NCI-H345 (cell line): Measurements from ENCODE around the gene TMEM115.

Experiments used
- DNase-seq: peaks from one replicate; lab custom pipeline; 2025; lab: John Stamatoyannopoulos, UW

Gene TMEM115

DNA sequence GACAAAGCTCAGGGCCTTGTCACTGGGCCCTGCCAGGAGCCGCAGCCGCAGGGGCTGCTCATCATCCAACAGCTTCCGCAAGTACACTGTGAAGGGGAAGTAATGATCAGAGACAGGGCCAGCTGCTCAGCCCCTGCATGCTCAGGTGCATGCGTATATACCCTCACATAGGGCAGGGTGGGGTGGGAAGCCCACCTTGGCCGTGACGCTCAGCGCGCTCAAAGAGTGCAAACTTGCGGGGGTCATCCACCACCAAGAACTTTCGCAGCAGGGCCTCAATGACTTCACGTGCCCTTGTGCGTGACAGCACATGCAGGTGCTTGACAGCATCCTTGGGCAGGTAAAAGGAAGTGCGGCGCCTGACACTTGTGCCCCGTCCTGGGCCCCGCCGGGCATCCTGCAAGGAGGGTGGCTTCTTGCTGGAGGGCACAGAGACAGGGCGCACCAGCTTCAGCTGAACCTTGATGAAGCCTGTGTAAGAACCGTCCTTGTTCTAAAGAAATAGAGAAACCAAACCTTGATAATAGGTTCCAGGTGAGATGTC is 27.9 kb downstream of the TMEM115 start:
- no peak for DNase-seq

DNA sequence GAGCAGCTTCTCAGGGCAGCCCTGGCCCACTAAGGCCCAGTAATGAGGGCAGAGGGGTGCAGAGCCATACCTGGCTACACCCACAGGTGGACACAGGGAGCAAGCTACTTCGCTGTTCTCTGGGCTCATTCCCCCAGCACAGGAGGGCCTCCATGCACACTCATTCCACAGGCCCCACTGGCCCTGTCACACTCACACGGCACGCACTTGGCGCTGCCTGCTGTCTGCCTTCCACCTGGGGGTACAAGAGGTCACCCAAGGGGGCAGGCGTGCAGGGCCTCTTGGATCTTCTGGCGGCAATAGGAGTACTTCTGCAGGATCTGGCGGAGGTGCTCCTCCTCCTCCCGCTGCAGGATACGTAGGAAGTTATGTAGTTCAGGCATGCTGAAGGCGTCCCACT is 29.0 kb downstream of the TMEM115 start:
- no peak for DNase-seq

DNA sequence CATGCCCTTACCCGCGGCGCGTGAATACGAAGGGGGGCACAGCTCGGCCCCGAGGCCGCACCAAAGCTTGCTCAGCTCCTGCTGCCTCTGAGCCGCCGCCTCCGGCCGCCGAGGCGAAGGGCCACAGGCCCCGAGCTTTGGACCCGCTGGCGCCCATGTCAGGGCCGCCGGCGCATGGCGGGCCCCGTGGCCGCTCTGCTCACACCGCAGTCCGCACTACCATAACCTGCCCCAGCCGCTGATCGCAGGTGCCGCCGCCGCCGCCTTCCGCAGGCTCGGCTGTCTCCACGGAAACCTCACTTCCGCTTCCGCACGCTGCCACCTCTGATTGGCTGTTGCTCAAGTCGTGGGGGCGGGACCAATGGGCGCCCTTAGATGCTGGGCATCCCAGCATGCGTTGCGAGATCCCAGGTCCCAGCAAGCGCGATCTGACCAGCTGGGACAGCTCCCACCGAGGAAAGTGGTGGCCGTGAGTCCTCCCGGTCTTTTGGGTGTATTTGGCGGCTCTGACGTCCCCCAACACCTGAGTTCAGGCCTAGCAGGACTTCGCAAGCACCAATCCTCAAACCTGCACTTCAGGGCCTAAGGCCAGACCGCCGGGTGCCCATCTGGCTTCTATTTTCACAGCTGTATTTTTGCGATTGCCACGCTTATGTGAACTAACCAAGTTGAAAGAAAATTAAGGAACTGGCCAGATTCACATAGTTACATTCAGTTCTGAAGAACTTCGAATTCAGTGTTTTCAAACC is 31.2 kb downstream of the TMEM115 start, which contains the start of gene TUSC2:
TUSC2 (minus strand) TSS at position 281 of the 749 bp plus-strand sequence; CDS start at position 157, 124 bp downstream.
- DNase-seq = peak; percentile 92

DNA sequence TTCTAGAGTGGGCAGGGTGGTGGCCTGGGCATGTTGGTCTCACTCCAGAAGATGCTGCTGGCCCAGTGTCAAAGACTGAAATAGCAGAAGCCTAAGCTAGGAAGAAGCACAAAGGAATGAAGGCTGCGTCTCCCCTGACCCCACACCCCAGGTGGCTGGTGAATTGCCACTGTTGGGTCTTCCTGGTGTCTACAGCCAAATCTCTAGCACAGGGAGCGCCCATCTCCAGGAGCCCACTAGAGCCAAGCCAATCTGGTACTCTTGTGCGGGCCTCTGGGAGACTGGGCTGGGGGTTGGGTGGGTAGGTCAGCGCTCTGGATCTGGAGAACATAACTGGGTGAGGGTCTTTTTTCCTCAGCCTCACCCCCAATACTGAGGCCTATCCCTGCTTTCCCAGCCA is 32.2 kb downstream of the TMEM115 start:
- no peak for DNase-seq

DNA sequence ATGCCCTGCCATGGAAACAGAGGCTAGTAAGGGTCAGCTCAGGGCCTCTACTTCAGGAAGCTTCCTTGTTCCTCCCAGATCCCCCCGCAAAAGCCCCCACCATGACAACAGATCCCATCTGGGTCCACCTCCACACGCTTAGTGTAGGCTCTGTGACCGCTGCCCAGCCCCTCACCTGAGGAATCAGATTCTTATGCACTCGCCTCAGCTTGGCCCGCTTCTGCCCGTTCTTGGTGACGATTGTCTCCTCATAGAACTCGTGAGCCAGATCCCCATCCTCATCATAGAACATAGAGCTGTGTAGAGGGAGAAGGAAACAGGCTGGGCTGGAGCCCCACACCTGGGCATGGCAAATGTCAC is 33.2 kb downstream of the TMEM115 start:
- no peak for DNase-seq

DNA sequence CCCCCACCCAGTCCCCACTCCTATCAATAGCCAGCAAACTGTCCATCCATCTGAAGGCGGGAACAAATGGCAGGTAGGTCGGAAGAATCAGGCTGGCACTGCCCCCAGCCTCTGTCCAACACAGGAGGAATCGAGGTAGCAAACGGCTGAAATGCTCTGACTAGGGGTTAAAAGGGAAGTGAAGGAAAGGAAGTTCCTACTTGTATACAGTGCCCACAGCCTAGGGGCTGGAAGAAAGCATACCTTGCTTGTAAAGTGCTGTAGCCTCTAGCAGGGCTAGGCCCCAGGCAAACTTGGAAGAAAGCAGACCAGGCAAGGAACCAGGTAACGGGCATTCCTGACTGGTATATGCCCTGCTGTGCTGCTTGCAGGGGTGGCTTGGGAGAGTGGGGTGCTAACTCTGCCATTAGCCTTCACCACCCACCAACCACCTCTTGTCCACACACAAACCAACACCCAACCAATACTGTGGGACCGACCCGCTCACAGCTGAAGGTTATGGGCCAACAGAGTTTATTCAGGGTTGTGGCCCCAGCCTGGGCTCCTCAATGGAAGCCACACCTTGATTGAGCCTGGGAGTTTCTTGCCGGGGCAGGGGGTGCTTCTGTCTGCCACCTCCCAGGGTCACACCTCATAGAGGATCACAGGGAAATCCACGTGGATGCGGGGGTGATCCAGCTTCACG is 33.7 kb downstream of the TMEM115 start:
- no peak for DNase-seq

DNA sequence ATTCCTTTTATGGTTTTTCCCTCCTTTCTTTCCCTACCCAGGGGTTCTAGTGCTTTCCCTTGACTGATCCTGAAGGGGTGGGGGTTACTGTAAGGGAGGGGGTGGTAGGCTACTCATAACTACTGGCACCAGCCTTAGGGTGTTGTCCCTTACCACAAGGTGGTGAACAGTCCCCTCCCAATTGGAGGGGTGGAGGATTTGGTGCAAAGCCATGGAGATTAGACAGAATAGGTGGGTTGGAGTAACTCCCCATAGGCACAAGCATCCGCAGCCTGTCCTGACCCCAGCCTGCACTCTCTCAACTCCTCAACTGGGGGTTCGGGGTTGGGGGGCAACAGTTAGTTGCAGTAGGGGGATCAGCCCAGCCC is 34.2 kb downstream of the TMEM115 start:
- DNase-seq = no peak

DNA sequence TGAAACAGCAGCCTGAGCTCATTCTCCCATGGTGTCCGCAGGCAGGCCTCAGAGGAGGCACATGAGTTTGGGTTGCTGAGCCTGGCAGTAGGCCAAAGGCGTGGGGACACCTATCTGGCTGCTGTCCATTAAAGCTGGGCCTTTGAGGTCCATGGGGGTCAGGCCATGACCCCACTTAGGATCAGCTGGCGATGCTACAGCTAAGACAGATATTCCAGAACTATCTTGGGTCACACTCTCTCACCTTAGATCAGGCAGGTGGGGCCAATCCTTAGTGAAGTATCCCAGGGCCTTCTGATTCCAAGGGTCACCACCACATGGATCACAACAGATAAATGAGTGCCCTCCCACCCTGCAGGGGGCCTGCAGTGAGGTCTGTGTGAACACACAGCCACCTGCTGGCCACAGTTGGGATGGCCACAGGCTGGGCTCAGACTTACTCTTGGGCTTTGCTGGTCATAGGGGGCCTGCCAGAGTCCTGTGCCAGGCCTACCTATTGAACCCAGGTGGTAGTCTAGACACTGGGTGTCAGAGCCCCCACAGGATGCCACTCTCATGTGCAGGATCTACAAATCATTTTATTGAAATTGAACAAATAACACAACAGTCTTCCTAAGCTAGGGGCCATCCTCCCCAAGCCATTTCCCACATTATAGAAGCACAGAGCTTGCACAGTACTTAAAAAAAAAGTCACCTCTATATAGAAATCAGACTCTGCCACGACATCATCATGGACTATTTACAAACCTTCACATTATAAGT is 34.8 kb downstream of the TMEM115 start:
- peak; percentile 45 for DNase-seq

DNA sequence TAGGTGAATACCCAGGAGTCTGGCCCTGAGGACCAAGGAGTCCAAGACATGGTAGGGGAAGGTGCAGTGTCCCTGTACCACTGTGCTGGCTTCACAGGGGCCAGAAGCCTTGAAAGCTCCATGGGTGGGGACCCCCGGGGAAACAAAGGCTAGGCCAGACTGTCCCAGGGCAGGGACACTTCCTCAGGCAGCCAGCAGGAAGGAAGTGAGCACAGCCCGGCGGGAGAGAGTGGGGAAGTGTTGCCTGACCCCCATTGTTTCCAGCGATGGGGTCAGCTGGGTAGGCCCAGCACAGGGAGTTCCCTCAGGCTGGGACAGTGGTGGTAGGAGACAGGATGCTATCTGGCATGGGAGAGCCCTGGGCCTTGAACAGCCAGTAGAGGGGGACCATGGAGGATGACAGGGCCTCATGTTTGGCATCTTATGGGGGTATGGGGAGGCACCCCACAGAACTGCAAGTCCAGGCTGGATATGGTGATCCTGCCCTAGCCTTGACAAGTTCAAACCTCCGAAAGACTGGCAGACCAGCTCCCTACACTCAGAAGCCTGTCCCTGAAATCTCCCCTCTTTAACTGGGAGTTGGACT is 35.6 kb downstream of the TMEM115 start:
- no peak for DNase-seq

DNA sequence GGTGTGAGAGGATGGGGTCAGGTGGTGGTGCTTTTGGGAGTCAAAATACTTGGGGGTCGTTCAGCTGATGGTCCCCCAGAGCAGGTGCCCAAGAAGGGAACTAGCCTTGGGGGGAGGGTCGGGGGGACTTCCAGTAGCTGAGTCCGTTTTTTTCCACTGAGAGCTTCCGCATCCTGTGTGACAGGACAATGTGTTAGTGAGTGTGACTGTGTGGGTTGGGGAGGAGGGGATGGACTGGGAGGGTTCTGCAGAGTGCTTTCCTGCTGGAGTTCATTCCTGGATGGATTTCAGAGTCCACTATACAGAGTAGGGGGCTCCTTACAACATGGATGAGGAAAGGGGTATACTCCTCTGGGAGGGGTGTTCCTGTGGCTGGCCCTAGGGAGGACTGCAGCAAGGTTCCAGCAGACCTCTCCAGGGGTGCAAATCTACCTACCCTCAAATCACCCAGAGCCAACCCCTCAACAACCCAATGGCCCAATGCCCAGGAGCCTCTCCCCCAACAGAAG is 36.2 kb downstream of the TMEM115 start:
- DNase-seq = no peak

DNA sequence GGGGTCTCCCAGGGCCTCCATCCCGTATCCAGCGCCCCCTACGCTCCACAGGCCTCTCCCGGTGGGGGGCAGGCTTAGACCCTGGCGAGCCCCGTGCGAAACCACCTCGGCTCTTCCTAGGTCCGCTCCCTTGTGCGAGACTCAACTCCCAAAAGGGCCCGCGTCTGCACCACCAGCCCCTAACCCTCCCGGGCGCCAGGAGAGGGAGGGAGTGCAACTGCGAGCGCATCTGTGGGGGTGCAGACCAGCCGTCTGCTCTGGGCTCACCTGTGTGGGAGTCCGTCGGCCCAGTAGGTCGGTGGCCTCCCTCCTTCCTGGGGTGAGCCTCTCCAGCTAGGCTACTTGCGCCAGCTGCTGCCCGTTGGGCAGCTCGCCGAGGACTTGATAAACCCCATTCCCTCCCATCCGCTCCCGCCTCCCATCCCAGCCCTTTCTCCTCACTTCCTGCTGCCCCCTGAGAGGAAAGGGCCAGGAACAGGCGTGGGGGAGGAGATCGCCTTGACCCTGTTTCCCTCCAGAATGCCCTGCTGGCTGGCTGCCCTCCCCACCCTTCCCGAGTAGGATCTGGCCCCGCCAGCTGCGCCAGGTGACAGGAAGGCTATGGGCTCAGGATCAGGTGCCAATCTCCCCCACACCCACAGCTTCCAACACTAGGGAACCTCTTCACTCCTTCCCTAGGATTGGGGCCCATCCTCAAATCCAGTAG is 36.8 kb downstream of the TMEM115 start, which contains the start of gene HYAL2:
HYAL2 (minus strand) TSS at position 360 of the 706 bp plus-strand sequence. CDS start 2,256 bp downstream, outside the sequence.
- no peak for DNase-seq

DNA sequence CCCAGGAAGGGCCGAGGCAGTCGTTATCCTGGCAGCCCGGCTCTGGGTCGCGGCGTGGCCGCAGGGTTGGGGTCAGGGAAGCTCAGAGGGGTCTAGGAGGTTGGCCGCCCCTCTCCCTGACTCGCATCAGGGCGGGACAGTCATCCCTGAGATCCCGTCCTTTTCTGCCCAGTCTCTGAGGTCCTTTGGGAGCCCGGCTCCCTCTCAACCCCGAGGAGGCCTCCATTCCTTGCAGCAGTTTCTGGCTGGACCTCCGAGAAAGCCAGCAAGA is 37.3 kb downstream of the TMEM115 start:
- no peak for DNase-seq

DNA sequence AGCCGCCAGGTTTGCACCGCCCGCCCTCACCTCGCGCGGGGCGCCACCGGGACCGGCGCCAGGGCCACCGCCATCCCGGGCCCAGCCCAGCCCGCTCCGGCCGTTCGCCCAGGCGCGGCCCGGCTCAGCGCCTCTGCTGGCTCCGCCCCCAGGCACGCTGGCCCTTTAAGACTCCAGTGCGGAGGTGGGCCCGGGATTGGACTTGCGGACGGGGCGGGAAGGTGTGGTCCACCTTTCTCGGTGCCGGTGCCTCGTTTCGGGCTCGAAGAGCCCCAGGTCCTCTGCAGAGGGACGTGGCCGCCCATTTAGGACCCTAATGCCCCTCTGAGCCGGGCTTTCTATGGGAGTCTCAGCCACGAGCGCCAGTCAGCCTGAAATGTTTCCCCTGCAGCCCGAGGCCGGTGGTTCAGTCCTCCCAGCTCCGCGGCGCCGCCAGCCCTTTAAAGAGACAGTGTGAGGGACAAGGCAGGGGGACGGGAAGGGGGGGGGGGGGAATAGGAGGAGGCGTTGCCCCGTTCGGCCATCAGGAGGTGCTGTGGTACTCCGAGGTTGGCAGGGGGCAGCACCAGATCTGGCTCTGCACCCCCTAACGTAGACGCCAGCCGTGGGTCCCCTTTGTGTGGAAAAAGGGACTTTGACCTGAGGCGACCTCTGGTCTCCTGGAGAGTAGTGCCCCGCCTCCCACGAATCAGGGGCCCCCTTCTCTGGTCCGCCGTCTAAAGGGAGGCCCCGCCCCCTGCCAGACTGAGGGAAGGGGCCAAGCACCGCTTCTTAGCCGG is 37.8 kb downstream of the TMEM115 start:
- DNase-seq = peak; percentile 77

DNA sequence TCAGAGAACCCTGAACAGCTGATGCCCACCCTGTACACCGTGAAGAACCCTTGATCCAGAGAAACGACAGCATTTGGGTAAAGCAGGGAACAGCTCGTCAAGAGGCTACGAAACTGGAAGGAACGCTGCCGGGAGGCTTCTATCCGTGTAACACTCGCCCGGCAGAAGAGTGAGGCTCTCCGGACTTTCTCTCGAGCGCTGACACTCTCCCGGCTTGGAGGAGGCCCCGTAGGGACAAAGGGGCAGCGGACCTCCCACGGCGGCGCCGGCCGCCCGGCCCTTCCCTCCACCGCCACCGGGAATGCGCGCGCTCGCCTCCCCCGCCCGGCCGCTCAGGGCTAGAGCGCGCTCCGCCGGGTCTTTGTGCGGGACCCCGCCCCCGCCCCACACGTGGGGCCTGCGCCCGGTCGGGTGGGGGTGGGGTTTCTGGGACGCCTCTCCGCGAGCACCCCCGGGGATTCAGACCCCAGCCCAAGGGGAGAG is 38.4 kb downstream of the TMEM115 start:
- peak; percentile 77 for DNase-seq

DNA sequence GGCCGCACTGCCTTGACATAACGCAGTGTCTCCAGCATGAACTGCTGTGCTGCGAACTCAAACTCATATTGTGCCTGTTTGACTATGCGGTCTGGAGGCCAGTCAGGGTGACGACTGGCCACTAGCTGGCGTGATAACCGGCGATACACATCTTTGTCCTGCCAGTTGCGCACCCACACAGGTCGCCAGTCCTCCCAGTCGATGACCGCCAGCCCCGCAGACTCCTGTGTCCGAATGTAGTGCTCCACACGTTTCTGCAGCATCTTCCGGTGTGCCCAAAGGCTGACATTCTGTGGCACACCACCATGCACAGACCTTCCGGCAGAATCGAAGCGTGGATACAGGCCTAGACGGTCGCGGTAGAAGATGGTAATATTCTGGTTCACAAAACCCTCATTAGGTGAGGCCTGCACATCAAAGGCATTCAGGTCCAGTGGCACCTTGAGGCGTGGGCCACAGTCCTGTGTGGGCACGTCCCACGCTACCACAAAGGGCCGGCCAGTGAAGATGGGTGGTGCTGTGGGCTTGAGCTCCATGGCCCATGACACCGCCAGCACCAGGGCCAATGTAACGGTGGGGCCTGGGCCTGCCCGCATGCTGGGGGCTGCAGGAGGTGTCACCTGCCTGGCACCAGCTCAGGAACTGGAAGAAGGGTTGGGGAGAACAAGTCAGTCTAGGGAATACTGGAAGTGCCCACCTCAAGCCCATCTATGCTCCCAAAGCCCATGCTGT is 39.3 kb downstream of the TMEM115 start:
- DNase-seq = no peak

DNA sequence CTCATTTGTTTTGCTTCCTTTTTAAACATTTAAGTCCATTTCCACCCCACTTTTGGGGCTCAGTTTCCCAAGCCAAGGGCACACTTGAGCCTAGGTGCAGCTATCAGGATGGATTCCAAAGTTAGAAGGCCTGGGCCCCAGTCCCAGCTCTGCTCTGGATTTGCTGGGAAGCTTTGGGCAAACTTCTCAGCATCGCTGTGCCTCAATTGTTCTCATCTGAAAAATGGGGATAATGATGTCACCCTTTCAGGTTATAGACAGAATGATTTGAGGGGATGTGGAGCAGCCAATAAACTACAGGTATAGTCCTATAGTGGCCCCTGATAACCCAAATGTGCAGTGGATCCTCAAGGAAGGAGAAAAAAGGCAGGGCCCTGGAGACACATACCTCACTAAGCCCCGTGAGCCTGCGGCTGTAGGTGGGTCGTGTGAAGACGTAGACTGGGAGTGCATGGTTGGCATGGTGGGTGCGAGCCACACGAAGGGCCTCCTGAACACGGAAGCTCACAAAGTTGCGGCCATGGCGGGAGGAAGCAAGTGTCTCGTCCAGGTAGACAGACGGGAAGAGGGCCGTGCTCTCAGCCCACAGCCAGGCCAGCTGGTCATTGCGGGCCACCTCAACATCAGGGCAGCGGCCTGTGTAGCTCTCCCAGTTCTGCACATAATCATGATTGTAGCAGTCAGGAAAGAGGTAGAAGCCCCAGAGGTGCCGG is 40.0 kb downstream of the TMEM115 start:
- no peak for DNase-seq

DNA sequence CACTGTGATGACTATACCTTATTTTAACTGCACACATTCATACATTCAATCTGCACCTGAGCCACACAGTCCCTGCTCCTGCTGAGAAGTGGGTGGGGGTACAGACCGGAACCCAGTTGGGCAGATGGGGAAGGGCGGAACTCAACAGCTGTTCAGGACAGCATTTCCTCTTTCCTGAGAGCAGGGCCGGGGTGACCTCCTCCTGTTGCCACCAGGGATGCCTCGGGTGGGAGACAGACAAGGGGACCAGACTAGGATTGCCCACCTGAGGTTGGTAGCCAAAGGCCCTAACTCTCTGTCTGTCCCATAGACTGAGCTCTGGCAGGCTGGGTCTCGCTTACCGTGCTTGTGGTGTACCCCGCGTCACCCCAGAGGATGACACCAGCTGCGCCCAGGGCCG is 40.7 kb downstream of the TMEM115 start:
- no peak for DNase-seq

DNA sequence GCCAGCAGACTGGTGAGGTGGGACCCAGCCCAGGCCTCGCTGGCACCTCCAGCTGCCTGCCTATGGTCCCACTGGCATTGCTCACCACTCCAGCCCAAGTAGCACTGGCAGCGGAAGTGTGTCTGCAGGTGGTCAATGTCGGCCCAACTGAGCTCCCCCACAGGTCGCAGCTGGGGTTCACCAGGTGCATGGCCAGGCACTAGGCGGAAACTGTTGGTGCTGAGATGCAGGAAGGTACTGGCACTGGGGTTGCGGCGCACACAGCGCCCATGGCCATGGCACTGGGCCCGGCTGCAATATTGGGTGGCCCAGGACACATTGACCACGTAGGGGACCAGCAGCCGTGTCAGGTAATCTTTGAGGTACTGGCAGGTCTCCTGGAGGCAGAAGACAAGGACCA is 41.2 kb downstream of the TMEM115 start:
- DNase-seq = no peak

DNA sequence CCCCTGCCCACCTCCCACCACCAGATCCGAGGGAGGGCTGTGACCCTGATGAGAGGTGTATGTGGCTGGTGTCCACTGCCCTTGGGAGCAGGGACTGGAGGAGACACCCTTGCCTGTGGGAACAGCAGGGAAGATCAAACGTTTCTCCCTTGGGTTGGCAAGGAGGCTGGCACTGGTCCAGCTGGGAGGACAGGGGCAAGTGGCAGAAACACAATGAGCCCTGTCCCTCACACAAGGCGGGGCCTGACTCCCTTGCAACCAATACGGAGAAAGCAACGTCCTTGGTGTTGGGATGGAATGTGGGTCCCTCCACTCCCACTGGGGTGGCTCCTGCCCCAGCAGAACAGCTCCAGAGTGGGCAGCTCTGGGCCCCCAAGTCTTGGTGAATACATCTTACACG is 42.0 kb downstream of the TMEM115 start:
- DNase-seq = no peak
